Measurements from ENCODE around the gene GABARAPL2.
"Not testable (repeated sequence)": the region's sequence is repeated elsewhere in the genome, so short reads cannot be mapped to it uniquely, and the experiment has no call there.

The GABARAPL2 gene

GRCh38 chr16:75555707-75556430 lies 10.3 kb upstream of the GABARAPL2 start, which contains the start of gene TMEM231:
TSS of gene TMEM231 (minus strand) at chr16:75556252. CDS start at chr16:75556209, 43 bp downstream.
- DNase-seq = peak; percentile 96

GRCh38 chr16:75556431-75556950 lies 9.7 kb upstream of the GABARAPL2 start:
- no peak for DNase-seq

GRCh38 chr16:75558846-75559401 lies 7.3 kb upstream of the GABARAPL2 start:
- DNase-seq = no peak

- no peak for DNase-seq
Measured at GRCh38 chr16:75559564-75560372, 6.4 kb upstream of the GABARAPL2 start.

- no peak for DNase-seq
Measured at GRCh38 chr16:75565640-75566039, 539 bp upstream of the GABARAPL2 start.

- DNase-seq = no peak
Measured at GRCh38 chr16:75566758-75567255, 628 bp downstream of the GABARAPL2 start.

GRCh38 chr16:75567911-75568310 lies 1.7 kb downstream of the GABARAPL2 start:
- DNase-seq = no peak

GRCh38 chr16:75570396-75571065 lies 4.4 kb downstream of the GABARAPL2 start:
- DNase-seq = no peak

- no peak for DNase-seq
Measured at GRCh38 chr16:75572864-75573542, 6.8 kb downstream of the GABARAPL2 start.

- no peak for DNase-seq
Measured at GRCh38 chr16:75573955-75574354, 7.8 kb downstream of the GABARAPL2 start.

- DNase-seq = no peak
Measured at GRCh38 chr16:75575958-75576357, 9.8 kb downstream of the GABARAPL2 start.

GRCh38 chr16:75576384-75576811 lies 10.2 kb downstream of the GABARAPL2 start:
- no peak for DNase-seq

- DNase-seq = no peak
Measured at GRCh38 chr16:75578212-75578611, 12.0 kb downstream of the GABARAPL2 start.

GRCh38 chr16:75578725-75579124 lies 12.5 kb downstream of the GABARAPL2 start:
- DNase-seq = no peak

GRCh38 chr16:75579281-75579834 lies 13.2 kb downstream of the GABARAPL2 start:
- DNase-seq = no peak

GRCh38 chr16:75584108-75584507 lies 17.9 kb downstream of the GABARAPL2 start:
- no peak for DNase-seq

- DNase-seq = no peak
Measured at GRCh38 chr16:75588716-75589115, 22.5 kb downstream of the GABARAPL2 start.

GRCh38 chr16:75589306-75589705 lies 23.1 kb downstream of the GABARAPL2 start:
- DNase-seq = no peak

- no peak for DNase-seq
Measured at GRCh38 chr16:75590920-75591843, 25.0 kb downstream of the GABARAPL2 start.

GRCh38 chr16:75591927-75592326 lies 25.7 kb downstream of the GABARAPL2 start:
- not testable (repeated sequence) for DNase-seq

- DNase-seq = no peak
Measured at GRCh38 chr16:75593308-75593707, 27.1 kb downstream of the GABARAPL2 start.

Measured in activated T-cell treated with anti-CD3 and anti-CD28 coated beads for 4 hours (primary cell).